Upper lobe of left lung (tissue), 6 donors: ENCODE data around the gene RFX2. TPM values are rescaled to one million over a fixed set of nuclear protein-coding genes. Genes with fewer than 3 reads are reported as not detected.
A peak's percentile ranks its signal among the peaks of the same experiment; 100 is the strongest.
"Not testable (repeated sequence)": the region's sequence is repeated elsewhere in the genome, so short reads cannot be mapped to it uniquely, and the experiment has no call there.

Experiments
- ATAC-seq, 2 donors: fragments of 200-7000 bp; cut with Tn5 transposase; one replicate each; pipeline ENCODE4 v1.9.1; 2022; ENCODE audit warnings: mild to moderate bottlenecking in 2 of 2, moderate library complexity in 2 of 2; ENCODE audit not compliant: low FRiP score in 2 of 2
- DNase-seq, 2 donors: peaks; one replicate each; pipeline ENCODE4 v3.0.0-alpha.2; 2019 to 2020
- H3K27ac ChIP-seq, 4 donors: fragments of 200-600 bp; sonication (generic); one replicate each; pipeline ENCODE4 v1.5.1; 2016 to 2019
- H3K27me3 ChIP-seq, 4 donors: fragments of 200-600 bp; sonication (generic); one replicate each; pipeline ENCODE4 v1.5.1; 2017 to 2019
- H3K36me3 ChIP-seq, 4 donors: fragments of 200-600 bp; sonication (generic); one replicate each; pipeline ENCODE4 v1.5.1; 2016 to 2019
- H3K4me1 ChIP-seq, 4 donors: fragments of 200-600 bp; sonication (generic); one replicate each; pipeline ENCODE4 v1.5.1; 2018 to 2019
- H3K4me3 ChIP-seq, 4 donors: fragments of 200-600 bp; sonication (generic); one replicate each; pipeline ENCODE4 v1.5.1; 2017 to 2019; ENCODE audit warnings: mild to moderate bottlenecking in 2 of 4, moderate library complexity in 1 of 4
- H3K9me3 ChIP-seq, 4 donors: fragments of 200-600 bp; sonication (generic); one replicate each; pipeline ENCODE4 v1.5.1; 2018 to 2019
- CTCF ChIP-seq, 6 experiments: fragments of 450-650 bp in 4 of 6; fragments of 200-600 bp in 2 of 6; sonication (generic) in 2 of 6; IDR thresholded peaks; one replicate each; pipeline ENCODE4 v1.5.1; 2016 to 2019; ENCODE audit warnings: antibody characterized with exemption in 6 of 6
- EP300 ChIP-seq, 4 donors: sonication (generic); formaldehyde crosslinking; IDR thresholded peaks; one replicate each; pipeline ENCODE4 v1.5.1; 2017; ENCODE audit warnings: antibody characterized with exemption in 4 of 4, control low read depth in 2 of 4
- POLR2A ChIP-seq, 4 donors: fragments of 450-650 bp; IDR thresholded peaks; one replicate each; pipeline ENCODE4 v1.5.1; 2016 to 2017; ENCODE audit warnings: antibody characterized with exemption in 4 of 4, mild to moderate bottlenecking in 2 of 4
- POLR2AphosphoS5 ChIP-seq, 2 donors: sonication (generic); formaldehyde crosslinking; IDR thresholded peaks; one replicate each; pipeline ENCODE4 v1.5.1; 2017; ENCODE audit warnings: antibody characterized with exemption in 2 of 2
- WGBS, 2 donors: methylation state at CpG; one replicate each; pipeline ENCODE4 v1.1.5; 2017 to 2018; 5-methylcytosine and 5-hydroxymethylcytosine counted together
- total RNA-seq, 6 donors: library from RNA; depleted of rRNA in 4 of 6; stranded (reverse); fragments of >200 nt in 4 of 6; gene quantifications; one replicate each; pipeline versions ENCODE4 v1.1.0 to v1.2.1, GENCODE V29; 2016 to 2021
- donor health status: DM: no; HTN: no; CAD: no; lungs with moderate emphysema.
- donor health status: DM: no; HTN: yes; CAD: no; lungs with severe emphysema.

The RFX2 gene
- total RNA-seq, 6 donors from 2014 or later = 14.3 to 111 (median 28.6) TPM

GRCh38 chr19:5966941-5967340 is 143.4 kb downstream of the RFX2 start:
- no peaks in the 10 kb centered on the region for H3K9me3 ChIP-seq
- TF ChIP-seq POLR2A (IDR thresholded peaks at IDR 0.05) = no peak
- no peak for TF ChIP-seq CTCF (IDR thresholded peaks at IDR 0.05)
- no peak for TF ChIP-seq EP300 (IDR thresholded peaks at IDR 0.05)
- TF ChIP-seq POLR2AphosphoS5 (IDR thresholded peaks at IDR 0.05) = no peak
- 78 to 79% methylated on average over 9 of the region's 9 CpGs for WGBS, 2 donors
- no peaks in the 10 kb centered on the region for H3K27me3 ChIP-seq
- no peak overlapping the region for H3K4me3 ChIP-seq
- no peak for ATAC-seq
- H3K4me1 ChIP-seq = peaks cover 70 to 83% (median 78%) of the 10 kb centered on the region in 4 donors
- peak overlapping the region in 2 of 4 donors; percentile 82 to 83 for H3K27ac ChIP-seq
- peaks cover 0 to 4% (median 0%) of the 10 kb centered on the region in 4 donors for H3K36me3 ChIP-seq
- no peak for DNase-seq

- Histone ChIP-seq H3K4me3 (no peak overlapping the region), H3K4me1 (peaks cover 77 to 89% (median 85%) of the 10 kb centered on the region in 4 donors), H3K9me3 (no peaks in the 10 kb centered on the region), H3K36me3 (peaks cover 0 to 4% (median 0%) of the 10 kb centered on the region in 4 donors), H3K27me3 (no peaks in the 10 kb centered on the region), H3K27ac (peak overlapping the region; percentile 60 to 83 (median 74))
- DNase-seq (no peak), ATAC-seq (peak in 1 of 2 donors; percentile 62)
- WGBS, 2 donors = 25 to 40% methylated on average over 8 of the region's 8 CpGs
- TF ChIP-seq CTCF (IDR thresholded peaks at IDR 0.05) (no peak), POLR2AphosphoS5 (IDR thresholded peaks at IDR 0.05) (peak; percentile 77 to 80), EP300 (IDR thresholded peaks at IDR 0.05) (peak in 1 of 4 donors; percentile 41)
Measured at GRCh38 chr19:5966215-5966614, 144.1 kb downstream of the RFX2 start.

DNA sequence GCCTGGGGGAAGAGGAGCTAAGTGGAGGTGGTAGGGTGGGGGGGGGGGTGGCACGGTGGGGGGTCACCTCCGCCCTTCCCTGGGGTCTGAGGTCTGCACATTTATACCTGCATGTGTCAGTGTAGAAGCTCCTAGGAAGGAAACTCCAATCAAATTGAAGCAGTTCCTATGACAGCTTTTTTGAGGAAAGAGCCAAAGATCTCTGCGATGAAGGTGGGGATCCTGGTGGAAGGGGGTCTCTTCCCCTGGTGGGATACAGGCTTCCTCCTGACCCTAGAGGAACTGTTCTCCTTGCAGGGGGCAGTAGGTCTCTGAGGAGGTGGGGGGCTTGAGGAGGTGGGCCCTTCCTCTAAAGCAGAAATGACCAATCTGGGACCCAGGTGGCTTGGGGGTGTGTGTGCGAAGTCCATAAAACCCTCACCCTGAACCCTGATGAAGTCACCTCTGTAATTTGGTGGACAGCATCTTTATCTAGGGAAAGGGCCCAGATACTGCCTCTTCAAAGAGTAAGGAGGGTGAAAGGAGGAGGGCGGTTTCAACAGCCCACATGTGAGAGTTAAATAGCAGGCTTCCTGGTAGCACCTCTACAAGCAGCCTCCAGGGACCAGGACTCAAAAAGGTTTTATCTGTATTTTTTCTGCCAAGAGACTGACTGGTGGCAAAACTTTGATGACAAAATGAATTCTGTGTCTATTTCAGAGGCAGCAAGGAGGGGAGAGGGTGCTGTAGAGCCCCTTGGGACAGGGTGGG is 145.3 kb downstream of the RFX2 start:
- peak overlapping the region in 3 of 4 donors; percentile 75 to 89 (median 88) for H3K27ac ChIP-seq
- H3K4me3 ChIP-seq = no peak overlapping the region
- H3K27me3 ChIP-seq = no peaks in the 10 kb centered on the region
- H3K4me1 ChIP-seq = peaks cover 90 to 99% (median 94%) of the 10 kb centered on the region in 4 donors
- H3K9me3 ChIP-seq = no peaks in the 10 kb centered on the region
- WGBS, 2 donors = 89 to 95% methylated on average over 3 to 5 of the region's 5 CpGs
- peaks cover 0 to 4% (median 0%) of the 10 kb centered on the region in 4 donors for H3K36me3 ChIP-seq
- no peak for TF ChIP-seq EP300 (IDR thresholded peaks at IDR 0.05)
- TF ChIP-seq POLR2A (IDR thresholded peaks at IDR 0.05) = no peak
- no peak for TF ChIP-seq POLR2AphosphoS5 (IDR thresholded peaks at IDR 0.05)
- no peak for TF ChIP-seq CTCF (IDR thresholded peaks at IDR 0.05)
- no peak for DNase-seq
- no peak for ATAC-seq

GRCh38 chr19:5963855-5964254 is 146.4 kb downstream of the RFX2 start:
- Histone ChIP-seq H3K4me3 (no peak overlapping the region), H3K9me3 (no peaks in the 10 kb centered on the region), H3K27me3 (no peaks in the 10 kb centered on the region), H3K4me1 (peaks cover 86 to 99% (median 94%) of the 10 kb centered on the region in 4 donors), H3K36me3 (peaks cover 0 to 4% (median 0%) of the 10 kb centered on the region in 4 donors), H3K27ac (peak overlapping the region in 3 of 4 donors; percentile 75 to 89 (median 88))
- no peak for TF ChIP-seq POLR2AphosphoS5 (IDR thresholded peaks at IDR 0.05)
- no peak for TF ChIP-seq POLR2A (IDR thresholded peaks at IDR 0.05)
- no peak for TF ChIP-seq CTCF (IDR thresholded peaks at IDR 0.05)
- no peak for TF ChIP-seq EP300 (IDR thresholded peaks at IDR 0.05)
- DNase-seq = no peak
- ATAC-seq = no peak
- 92 to 93% methylated on average over 4 to 7 of the region's 7 CpGs for WGBS, 2 donors

DNA sequence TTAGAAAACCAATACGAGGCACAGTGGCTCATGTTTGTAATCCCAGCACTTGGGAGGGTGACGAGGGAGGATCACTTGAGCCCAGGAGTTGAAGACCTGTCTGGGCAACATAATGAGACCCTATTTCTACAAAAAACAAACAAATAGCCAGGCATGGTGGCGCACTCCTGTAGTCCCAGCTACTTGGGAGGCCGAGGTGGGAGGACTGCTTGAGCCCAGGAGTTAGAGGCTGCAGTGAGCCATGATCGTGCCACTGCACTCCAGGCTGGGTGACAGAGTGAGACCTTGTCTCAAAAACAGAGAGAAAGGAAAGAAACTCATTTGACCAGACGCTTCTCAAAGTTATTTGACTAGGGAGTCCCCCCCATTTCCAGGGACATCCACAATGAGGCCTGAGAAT is 147.0 kb downstream of the RFX2 start:
- Histone ChIP-seq H3K27ac (peak overlapping the region in 3 of 4 donors; percentile 75 to 89 (median 88)), H3K4me1 (peaks cover 81 to 99% (median 93%) of the 10 kb centered on the region in 4 donors)
- not testable (repeated sequence) for H3K9me3 ChIP-seq, DNase-seq, H3K4me3 ChIP-seq, H3K36me3 ChIP-seq, ATAC-seq, H3K27me3 ChIP-seq
- 88 to 89% methylated on average over 6 of the region's 6 CpGs for WGBS, 2 donors
